SH-SY5Y (cell line): ENCODE measurements around the gene MYZAP.

Experiments
- GATA2 ChIP-seq: IDR thresholded peaks from 2 replicates; pipeline ENCODE4 v1.6.1; 2011; ENCODE audit warnings: mild to moderate bottlenecking, low read depth, low read length
- GATA3 ChIP-seq: IDR thresholded peaks from 2 replicates; pipeline ENCODE4 v1.6.1; 2011; ENCODE audit warnings: low read depth, mild to moderate bottlenecking, low read length, moderate library complexity

- no peak for TF ChIP-seq GATA2
- no peak for TF ChIP-seq GATA3
These were observed 38.2 kb upstream of the MYZAP start for GRCh38 chr15:57553526-57553925.
